IPS DF 6.9 (cell line): ENCODE measurements around the gene DNAJA2.

Source experiments
- DNase-seq: peaks from one replicate; pipeline ENCODE4 v3.0.0-alpha.2; 2013; ENCODE audit warnings: low read depth, low spot score
- H3K27ac ChIP-seq: one replicate; pipeline ENCODE4 v1.5.1; 2013; ENCODE audit warnings: low read length, control low read depth
- H3K27me3 ChIP-seq: 2 replicates; pipeline ENCODE4 v1.6.1; 2013; ENCODE audit warnings: mild to moderate bottlenecking, low read length; ENCODE audit not compliant: control insufficient read depth, insufficient read depth
- H3K36me3 ChIP-seq: 2 replicates; pipeline ENCODE4 v1.6.1; 2013; ENCODE audit warnings: low read length; ENCODE audit not compliant: control insufficient read depth, insufficient read depth
- H3K4me1 ChIP-seq: 2 replicates; pipeline ENCODE4 v1.6.1; 2013; ENCODE audit warnings: low read length; ENCODE audit not compliant: control insufficient read depth, insufficient read depth
- H3K4me3 ChIP-seq: 2 replicates; pipeline ENCODE4 v1.5.1; 2013; ENCODE audit warnings: mild to moderate bottlenecking, low read length
- H3K9me3 ChIP-seq: 2 replicates; pipeline ENCODE4 v1.6.1; 2013; ENCODE audit warnings: low read length, inconsistent platforms; ENCODE audit not compliant: control insufficient read depth, insufficient read depth
- WGBS: extraction: QIAGEN DNeasy Blood & Tissue Kit; methylation state at CpG from one replicate; pipeline ENCODE4 v1.1.7; 2013; ENCODE audit warnings: mixed read lengths, missing lambda C conversion rate; ENCODE audit not compliant: insufficient read length, insufficient coverage; 5-methylcytosine and 5-hydroxymethylcytosine counted together

Gene DNAJA2

GRCh38 chr16:46929378-46930332 lies 43.8 kb downstream of the DNAJA2 start:
- H3K36me3 ChIP-seq = peaks cover 29% of the 10 kb centered on the region
- no peaks in the 10 kb centered on the region for H3K27me3 ChIP-seq
- no CpG with 5 or more reads among the region's 43 CpGs for WGBS
- DNase-seq = peak; percentile 63
- no peaks in the 10 kb centered on the region for H3K4me1 ChIP-seq
- H3K4me3 ChIP-seq = no peak overlapping the region
- no peaks in the 10 kb centered on the region for H3K9me3 ChIP-seq
- H3K27ac ChIP-seq = no peak overlapping the region

DNA sequence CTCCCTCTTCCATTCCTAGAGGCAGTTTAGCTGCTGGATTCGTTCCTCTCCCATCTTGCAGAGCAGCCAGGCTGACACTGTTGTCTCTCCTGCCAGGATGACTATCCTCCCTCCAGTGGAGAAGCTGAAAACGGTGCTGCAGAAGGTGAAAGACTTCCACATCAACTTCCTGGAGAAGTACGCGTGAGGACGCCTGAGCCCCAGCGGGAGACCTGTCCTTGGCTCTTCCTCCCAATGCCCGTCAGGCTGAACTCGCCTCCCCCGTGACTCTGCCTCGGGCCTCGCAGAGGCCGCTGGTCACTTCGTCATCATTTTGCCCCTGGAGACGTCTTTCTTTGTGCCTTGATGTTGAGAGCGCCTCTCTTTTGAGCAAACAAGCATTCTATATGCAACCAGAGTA lies 44.7 kb downstream of the DNAJA2 start:
- no peak overlapping the region for H3K27ac ChIP-seq
- WGBS = no CpG with 5 or more reads among the region's 15 CpGs
- no peaks in the 10 kb centered on the region for H3K4me1 ChIP-seq
- H3K36me3 ChIP-seq = peaks cover 38% of the 10 kb centered on the region
- no peaks in the 10 kb centered on the region for H3K27me3 ChIP-seq
- DNase-seq = no peak
- no peak overlapping the region for H3K4me3 ChIP-seq
- H3K9me3 ChIP-seq = no peaks in the 10 kb centered on the region

DNA sequence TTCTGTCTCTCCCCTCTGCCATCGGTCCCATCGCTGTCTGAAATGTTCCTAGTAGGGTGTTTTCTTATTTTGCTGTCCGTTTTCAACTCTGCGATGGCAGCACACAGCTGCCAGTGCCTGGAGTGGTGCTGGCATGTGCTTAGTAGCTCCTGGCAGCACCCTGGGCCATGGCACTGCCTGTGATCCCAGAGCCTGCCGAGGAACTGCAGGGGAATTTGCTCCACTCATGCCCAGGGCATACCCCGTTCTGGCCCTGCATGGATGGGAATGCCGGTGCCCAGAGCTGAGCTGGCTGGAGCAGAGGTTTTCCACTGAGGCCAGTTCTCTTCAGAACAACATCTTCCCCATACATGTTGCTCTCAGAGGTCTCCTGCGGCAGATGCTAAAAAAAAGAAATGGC lies 46.2 kb downstream of the DNAJA2 start:
- Histone ChIP-seq H3K9me3 (no peaks in the 10 kb centered on the region), H3K4me3 (no peak overlapping the region), H3K27me3 (no peaks in the 10 kb centered on the region), H3K4me1 (no peaks in the 10 kb centered on the region), H3K27ac (no peak overlapping the region), H3K36me3 (peaks cover 48% of the 10 kb centered on the region)
- DNase-seq = no peak
- no CpG with 5 or more reads among the region's 8 CpGs for WGBS

GRCh38 chr16:46926470-46927225 lies 46.8 kb downstream of the DNAJA2 start:
- Histone ChIP-seq H3K4me3 (no peak overlapping the region), H3K27ac (no peak overlapping the region), H3K4me1 (no peaks in the 10 kb centered on the region), H3K27me3 (no peaks in the 10 kb centered on the region), H3K9me3 (no peaks in the 10 kb centered on the region), H3K36me3 (peaks cover 51% of the 10 kb centered on the region)
- no peak for DNase-seq
- WGBS = no CpG with 5 or more reads among the region's 13 CpGs

- DNase-seq = no peak
- WGBS = no CpG with 5 or more reads among the region's 6 CpGs
- H3K27ac ChIP-seq = no peak overlapping the region
- no peaks in the 10 kb centered on the region for H3K27me3 ChIP-seq
- H3K4me1 ChIP-seq = no peaks in the 10 kb centered on the region
- H3K36me3 ChIP-seq = peaks cover 48% of the 10 kb centered on the region
- H3K4me3 ChIP-seq = no peak overlapping the region
- H3K9me3 ChIP-seq = no peaks in the 10 kb centered on the region
These were observed 49.1 kb downstream of the DNAJA2 start for GRCh38 chr16:46924402-46924801.

GRCh38 chr16:46923513-46924295 lies 49.8 kb downstream of the DNAJA2 start:
- Histone ChIP-seq H3K36me3 (peaks cover 48% of the 10 kb centered on the region), H3K9me3 (no peaks in the 10 kb centered on the region), H3K27me3 (no peaks in the 10 kb centered on the region), H3K4me1 (no peaks in the 10 kb centered on the region), H3K27ac (no peak overlapping the region), H3K4me3 (no peak overlapping the region)
- WGBS = no CpG with 5 or more reads among the region's 19 CpGs
- no peak for DNase-seq

- WGBS = no CpG with 5 or more reads among the region's 10 CpGs
- Histone ChIP-seq H3K27me3 (no peaks in the 10 kb centered on the region), H3K4me3 (no peak overlapping the region), H3K36me3 (peaks cover 55% of the 10 kb centered on the region), H3K4me1 (no peaks in the 10 kb centered on the region), H3K27ac (no peak overlapping the region), H3K9me3 (no peaks in the 10 kb centered on the region)
- DNase-seq = no peak
These were observed 51.2 kb downstream of the DNAJA2 start for GRCh38 chr16:46922239-46922638.

DNA sequence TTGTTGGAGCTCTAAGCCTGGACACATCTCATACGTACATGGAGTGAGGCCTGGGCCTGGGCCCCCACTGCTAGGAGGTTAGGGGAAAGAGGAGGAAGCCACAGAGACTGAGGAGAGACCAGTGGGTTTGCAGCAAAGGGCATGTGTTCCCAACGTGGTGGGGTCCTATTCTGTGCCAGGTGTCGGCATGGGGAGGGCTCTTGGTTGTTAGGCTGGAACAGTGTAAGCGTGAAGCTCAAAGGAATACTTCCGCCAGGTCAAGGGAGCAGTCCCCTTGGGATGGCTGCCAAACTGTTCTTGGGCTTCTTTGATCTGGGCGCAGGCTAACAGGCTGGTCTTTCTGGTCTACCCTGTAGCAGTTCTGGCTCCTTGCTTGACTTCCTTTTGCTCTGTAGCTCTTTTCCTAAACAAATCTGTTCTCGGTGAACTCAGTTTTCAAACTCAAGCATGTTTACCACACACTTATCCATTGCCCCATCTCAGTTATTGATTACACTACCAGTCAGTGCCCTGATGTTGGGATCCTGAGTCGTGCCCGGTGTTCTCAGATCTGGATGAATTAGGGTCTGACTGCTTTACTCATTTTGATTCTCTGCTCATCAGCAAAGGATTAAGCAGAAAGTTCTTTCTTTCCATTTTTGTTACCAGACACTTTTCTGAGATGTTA lies 52.9 kb downstream of the DNAJA2 start:
- H3K36me3 ChIP-seq = peaks cover 49% of the 10 kb centered on the region
- H3K4me3 ChIP-seq = no peak overlapping the region
- H3K27ac ChIP-seq = no peak overlapping the region
- DNase-seq = no peak
- H3K27me3 ChIP-seq = no peaks in the 10 kb centered on the region
- no peaks in the 10 kb centered on the region for H3K4me1 ChIP-seq
- H3K9me3 ChIP-seq = no peaks in the 10 kb centered on the region
- no CpG with 5 or more reads among the region's 9 CpGs for WGBS

DNA sequence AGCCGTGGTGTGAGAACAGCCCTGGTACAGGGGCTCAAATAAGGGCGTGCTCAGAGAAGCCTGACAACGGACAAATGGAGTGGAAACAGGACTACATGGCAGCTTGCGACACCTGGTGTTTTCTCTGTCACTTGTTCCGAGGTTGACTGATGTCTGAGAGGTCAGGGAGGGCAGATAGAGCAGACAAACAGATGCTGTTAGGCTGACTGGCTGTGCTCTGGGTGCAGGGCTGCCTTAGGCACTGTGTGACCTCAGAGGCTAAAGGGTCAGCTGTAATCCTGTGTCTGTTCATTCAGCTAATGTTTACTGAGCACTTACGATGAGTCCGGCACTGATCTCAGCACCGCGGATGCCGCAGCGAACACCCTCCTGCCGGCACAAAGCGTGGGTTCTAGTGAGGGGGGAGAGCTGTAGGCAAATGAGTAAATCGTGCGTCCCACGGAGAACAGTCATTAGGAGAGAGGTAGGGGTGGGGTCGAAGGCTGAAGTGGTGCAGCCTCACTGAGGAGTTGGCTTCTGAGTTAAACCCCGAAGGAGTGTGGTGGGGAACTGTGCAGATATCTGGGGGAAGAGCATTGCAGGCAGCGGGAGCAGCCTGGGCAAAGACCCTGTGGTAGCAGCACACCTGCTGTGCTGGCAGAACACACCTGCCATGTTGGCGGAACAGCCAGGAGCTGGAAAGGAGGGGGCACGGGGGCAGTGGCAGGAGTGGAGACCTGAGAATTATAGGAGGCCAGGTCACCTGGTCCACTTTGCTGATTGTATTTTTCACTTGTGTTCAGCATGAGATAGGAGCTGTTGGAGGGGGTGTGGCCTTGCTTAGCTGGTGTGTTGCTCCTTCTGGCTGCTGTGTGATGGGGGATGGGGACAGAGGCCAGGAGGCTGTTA lies 54.3 kb downstream of the DNAJA2 start:
- no peak overlapping the region for H3K27ac ChIP-seq
- no peaks in the 10 kb centered on the region for H3K27me3 ChIP-seq
- H3K9me3 ChIP-seq = no peaks in the 10 kb centered on the region
- H3K36me3 ChIP-seq = peaks cover 55% of the 10 kb centered on the region
- no peaks in the 10 kb centered on the region for H3K4me1 ChIP-seq
- no peak overlapping the region for H3K4me3 ChIP-seq
- no CpG with 5 or more reads among the region's 21 CpGs for WGBS
- no peak for DNase-seq
